Gastrocnemius medialis (tissue), 4 donors: ENCODE measurements around the gene XPA. TPM values are rescaled to one million over a fixed set of nuclear protein-coding genes. Genes with fewer than 3 reads are reported as not detected.

ENCODE experiments used
- ATAC-seq, 2 donors: fragments of 150-250 bp; one replicate each; pipeline ENCODE4 v1.9.1; 2016
- DNase-seq, 2 donors: peaks; one replicate each; pipeline ENCODE4 v3.0.0-alpha.2; 2019
- H3K27ac ChIP-seq, 4 donors: fragments of 200-600 bp; sonication (generic); 1 replicate in 1 of 4; 2 replicates in 3 of 4; pipeline ENCODE4 v1.5.1; 2016 to 2018; ENCODE audit warnings: mild to moderate bottlenecking in 2 of 4, moderate library complexity in 1 of 4
- H3K27me3 ChIP-seq, 3 donors: fragments of 200-600 bp; sonication (generic) in 2 of 3; 1 replicate in 1 of 3; 2 replicates in 2 of 3; pipeline versions ENCODE4 v1.5.1 to v1.6.0; 2016 to 2019; ENCODE audit warnings: mild to moderate bottlenecking in 1 of 3, moderate library complexity in 1 of 3
- H3K36me3 ChIP-seq, 2 donors: fragments of 200-600 bp; sonication (generic) in 1 of 2; one replicate each; pipeline ENCODE4 v1.5.1; 2017 to 2018
- H3K4me1 ChIP-seq, 2 donors: fragments of 200-600 bp; sonication (generic) in 1 of 2; one replicate each; pipeline ENCODE4 v1.5.1; 2016 to 2017; ENCODE audit warnings: mild to moderate bottlenecking in 2 of 2
- H3K4me3 ChIP-seq, 4 donors: fragments of 200-600 bp; sonication (generic) in 3 of 4; 1 replicate in 1 of 4; 2 replicates in 3 of 4; pipeline ENCODE4 v1.5.1; 2016 to 2019; ENCODE audit warnings: mild to moderate bottlenecking in 2 of 4
- H3K9me3 ChIP-seq, 3 donors: fragments of 200-600 bp; sonication (generic) in 2 of 3; 1 replicate in 1 of 3; 2 replicates in 2 of 3; pipeline ENCODE4 v1.5.1; 2016 to 2019
- POLR2A ChIP-seq, 2 donors: fragments of 450-650 bp; IDR thresholded peaks; one replicate each; pipeline ENCODE4 v1.6.1; 2017; ENCODE audit warnings: antibody characterized with exemption in 2 of 2, mild to moderate bottlenecking in 2 of 2, moderate library complexity in 2 of 2
- in situ Hi-C, 4 donors: fragments of 200-750 bp; cut with MboI; loops; one replicate each; pipeline versions ENCODE4 v1.15.0 to v1.8.0; 2017; ENCODE audit warnings: low sequenced_read_pairs in 4 of 4
- intact Hi-C: fragments of 100-400 bp; cut with DNase I; formaldehyde crosslinking; loops from one replicate; pipeline ENCODE4 v1.15.1; 2023; ENCODE audit warnings: low total_unique reads
- total RNA-seq, 4 donors: library from RNA; depleted of rRNA; stranded (reverse); fragments of >200 nt; gene quantifications; one replicate each; pipeline versions ENCODE4 v1.1.0 to v1.2.3, GENCODE V29; 2016
- TF ChIP-seq, protein P1 (sequence below), 5 experiments: fragments of 450-650 bp in 3 of 5; fragments of 200-600 bp in 2 of 5; sonication (generic) in 2 of 5; IDR thresholded peaks in 4 of 5; conservative IDR thresholded peaks in 1 of 5; 1 replicate in 4 of 5; 2 replicates in 1 of 5; pipeline ENCODE4 v1.5.1; 2016 to 2019; ENCODE audit warnings: antibody characterized with exemption in 5 of 5, mild to moderate bottlenecking in 3 of 5, moderate library complexity in 3 of 5

XPA gene
- total RNA-seq, 4 donors from 2014 or later: 4.8 to 14.8 (median 9.7) TPM

DNA sequence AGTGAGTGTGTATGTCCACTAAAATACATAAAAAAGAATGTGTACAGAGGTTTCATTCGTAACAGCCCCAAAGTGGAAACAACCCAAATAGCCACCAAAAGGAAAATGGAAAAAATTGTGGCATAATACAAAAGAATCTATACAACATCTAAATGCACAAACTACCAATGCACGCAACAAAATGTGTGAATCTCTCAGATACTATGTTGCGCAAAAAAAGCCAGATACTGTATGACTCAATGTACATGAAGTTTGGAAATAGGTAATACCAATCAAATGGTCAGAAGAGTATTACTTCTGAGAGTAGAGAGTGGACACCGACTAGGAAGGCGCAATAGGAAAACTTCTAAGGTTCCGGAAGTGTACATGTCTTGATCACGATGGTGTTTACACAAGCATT is 2.4 kb downstream of the XPA start:
- in situ Hi-C loops: loop anchor here in 1 of 4 donors (25.0 kb wide), 1 partner anchor 318 kb away; no protein-coding TSS in a partner anchor
- ATAC-seq: no peak
- Histone ChIP-seq H3K27me3 (no peaks in the 10 kb centered on the region), H3K4me3 (no peak overlapping the region), H3K27ac (peak overlapping the region in 3 of 4 donors; percentile 93 to 96 (median 93)), H3K36me3 (peaks cover 0 to 18% of the 10 kb centered on the region in 2 donors), H3K4me1 (peaks cover 21 to 38% of the 10 kb centered on the region in 2 donors), H3K9me3 (no peaks in the 10 kb centered on the region)
- TF ChIP-seq, protein P1, sequence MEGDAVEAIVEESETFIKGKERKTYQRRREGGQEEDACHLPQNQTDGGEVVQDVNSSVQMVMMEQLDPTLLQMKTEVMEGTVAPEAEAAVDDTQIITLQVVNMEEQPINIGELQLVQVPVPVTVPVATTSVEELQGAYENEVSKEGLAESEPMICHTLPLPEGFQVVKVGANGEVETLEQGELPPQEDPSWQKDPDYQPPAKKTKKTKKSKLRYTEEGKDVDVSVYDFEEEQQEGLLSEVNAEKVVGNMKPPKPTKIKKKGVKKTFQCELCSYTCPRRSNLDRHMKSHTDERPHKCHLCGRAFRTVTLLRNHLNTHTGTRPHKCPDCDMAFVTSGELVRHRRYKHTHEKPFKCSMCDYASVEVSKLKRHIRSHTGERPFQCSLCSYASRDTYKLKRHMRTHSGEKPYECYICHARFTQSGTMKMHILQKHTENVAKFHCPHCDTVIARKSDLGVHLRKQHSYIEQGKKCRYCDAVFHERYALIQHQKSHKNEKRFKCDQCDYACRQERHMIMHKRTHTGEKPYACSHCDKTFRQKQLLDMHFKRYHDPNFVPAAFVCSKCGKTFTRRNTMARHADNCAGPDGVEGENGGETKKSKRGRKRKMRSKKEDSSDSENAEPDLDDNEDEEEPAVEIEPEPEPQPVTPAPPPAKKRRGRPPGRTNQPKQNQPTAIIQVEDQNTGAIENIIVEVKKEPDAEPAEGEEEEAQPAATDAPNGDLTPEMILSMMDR (IDR thresholded peaks at IDR 0.05 in 4 of 5, conservative IDR thresholded peaks at IDR 0.05 in 1 of 5): no peak
- TF ChIP-seq POLR2A (IDR thresholded peaks at IDR 0.05): no peak
- DNase-seq: no peak
- intact Hi-C loops: loop anchor here (5.0 to 10.0 kb wide), 3 partner anchors 222 to 563 kb away; partner anchors contain the start of gene TBC1D2

DNA sequence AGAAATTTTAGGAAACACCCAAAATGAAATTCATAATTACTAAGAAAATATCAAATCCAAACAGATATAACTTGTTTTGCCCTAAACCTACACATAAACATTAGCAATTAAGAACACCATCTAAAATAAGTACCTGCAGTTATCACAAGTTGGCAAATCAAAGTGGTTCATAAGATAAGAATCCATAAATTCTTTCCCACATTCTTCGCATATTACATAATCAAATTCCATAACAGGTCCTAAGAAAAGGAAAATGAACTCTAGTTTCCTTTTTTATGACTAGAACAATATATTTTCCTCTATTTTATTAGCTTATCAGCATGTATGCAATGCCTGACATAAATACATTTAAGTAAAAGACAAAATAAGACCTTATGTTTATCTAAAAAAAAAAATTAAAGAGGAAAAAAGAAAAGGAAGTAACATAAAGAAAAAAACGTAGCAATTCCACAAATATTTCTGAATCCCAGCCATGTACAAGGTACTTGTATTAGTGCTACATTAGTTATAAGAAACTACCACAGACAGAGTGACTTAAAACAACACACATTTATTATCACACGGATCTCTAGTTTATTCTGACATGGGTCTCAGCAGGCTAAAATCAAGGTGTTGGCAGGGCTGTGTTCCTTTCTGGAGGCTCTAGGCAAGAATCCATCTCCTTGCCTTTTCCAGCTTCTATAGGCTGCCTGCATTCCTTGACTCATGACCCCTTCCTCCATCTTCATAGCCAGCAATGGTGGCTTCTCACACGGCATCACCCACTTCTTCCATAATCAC is 7.5 kb downstream of the XPA start:
- H3K27ac ChIP-seq: no peak overlapping the region
- intact Hi-C loops: loop anchor here (10.0 kb wide), 1 partner anchor 345 kb away; no protein-coding TSS in a partner anchor
- no peaks in the 10 kb centered on the region for H3K9me3 ChIP-seq

DNA sequence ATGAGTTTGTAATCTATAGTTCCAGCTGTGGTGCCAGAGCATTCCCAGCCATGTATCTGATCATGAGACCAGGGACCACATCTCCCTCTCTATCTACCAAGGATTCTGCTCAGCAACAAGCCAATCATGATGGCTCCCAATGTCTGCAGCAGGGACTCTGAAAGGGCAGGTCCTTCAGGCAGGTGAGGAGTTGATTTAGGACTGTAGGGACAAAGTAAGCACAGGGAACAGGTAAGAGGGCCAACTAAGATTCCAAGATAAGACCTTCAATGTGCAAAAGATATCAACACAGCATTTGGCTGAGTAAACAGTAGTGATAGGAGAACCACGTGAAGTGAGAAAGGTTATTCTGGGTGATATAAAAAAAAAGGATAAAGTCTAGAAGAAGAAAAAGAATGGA is 8.5 kb downstream of the XPA start:
- no peaks in the 10 kb centered on the region for H3K27me3 ChIP-seq

More for the DNA sequence above, 7.5 kb downstream of the XPA start:
- Histone ChIP-seq H3K4me3 (no peak overlapping the region), H3K4me1 (peaks cover 2 to 14% of the 10 kb centered on the region in 2 donors), H3K36me3 (peaks cover 0 to 56% of the 10 kb centered on the region in 2 donors), H3K27me3 (no peaks in the 10 kb centered on the region)
- ATAC-seq (no peak), DNase-seq (no peak)
- no peak for TF ChIP-seq POLR2A (IDR thresholded peaks at IDR 0.05)
- TF ChIP-seq, protein P1 (IDR thresholded peaks at IDR 0.05 in 4 of 5, conservative IDR thresholded peaks at IDR 0.05 in 1 of 5): no peak
- in situ Hi-C loops: loop anchor here in 1 of 4 donors (25.0 kb wide), 1 partner anchor 323 kb away; no protein-coding TSS in a partner anchor

DNA sequence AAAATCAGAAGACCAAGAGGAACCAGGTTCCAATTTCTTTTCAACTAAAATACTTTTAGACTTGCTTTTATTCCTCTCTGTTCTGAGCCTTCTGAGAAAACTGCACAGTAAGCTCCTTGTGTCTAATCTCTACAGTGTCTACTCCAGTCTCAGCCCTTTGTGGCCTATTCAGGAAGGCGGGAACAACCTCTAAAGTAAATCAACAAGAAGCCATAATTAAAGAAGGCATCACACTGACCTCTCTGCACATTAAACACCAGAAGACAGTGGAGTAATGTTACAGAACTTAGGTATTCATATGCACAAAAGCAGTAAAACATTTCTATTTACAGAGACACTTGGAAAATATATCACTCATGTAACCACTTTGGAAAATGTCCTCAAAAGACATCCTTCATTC is 14.9 kb downstream of the XPA start:
- DNase-seq (no peak), ATAC-seq (no peak)
- TF ChIP-seq POLR2A (IDR thresholded peaks at IDR 0.05): no peak
- TF ChIP-seq, protein P1 (IDR thresholded peaks at IDR 0.05 in 4 of 5, conservative IDR thresholded peaks at IDR 0.05 in 1 of 5): no peak
- Histone ChIP-seq H3K9me3 (no peaks in the 10 kb centered on the region), H3K36me3 (peaks cover 0 to 81% of the 10 kb centered on the region in 2 donors), H3K27ac (no peak overlapping the region), H3K4me1 (no peaks in the 10 kb centered on the region), H3K27me3 (no peaks in the 10 kb centered on the region), H3K4me3 (no peak overlapping the region)
- in situ Hi-C loops: loop anchor here in 1 of 4 donors (25.0 kb wide), 1 partner anchor 330 kb away; no protein-coding TSS in a partner anchor
- intact Hi-C loops: no loop called here

More for the DNA sequence above, 8.5 kb downstream of the XPA start:
- H3K27ac ChIP-seq: no peak overlapping the region
- no peaks in the 10 kb centered on the region for H3K9me3 ChIP-seq
- peaks cover 0 to 65% of the 10 kb centered on the region in 2 donors for H3K36me3 ChIP-seq
- DNase-seq (no peak), ATAC-seq (no peak)
- peaks cover 0 to 5% of the 10 kb centered on the region in 2 donors for H3K4me1 ChIP-seq
- TF ChIP-seq, protein P1 (IDR thresholded peaks at IDR 0.05 in 4 of 5, conservative IDR thresholded peaks at IDR 0.05 in 1 of 5): no peak
- intact Hi-C loops: no loop called here
- in situ Hi-C loops: loop anchor here in 1 of 4 donors (25.0 kb wide), 1 partner anchor 324 kb away; no protein-coding TSS in a partner anchor
- H3K4me3 ChIP-seq: no peak overlapping the region
